GOT3 (cell line): ENCODE results near the gene SUN5.
"Not testable (repeated sequence)": the region's sequence is repeated elsewhere in the genome, so short reads cannot be mapped to it uniquely, and the experiment has no call there.

ENCODE experiments used
- DNase-seq: peaks from one replicate; lab custom pipeline; 2025; ENCODE audit warnings: mixed read lengths; lab: John Stamatoyannopoulos, UW

Gene SUN5

GRCh38 chr20:33004141-33004751, at the start of gene SUN5:
SUN5 (minus strand) TSS chr20:33004433; CDS start chr20:33004340, 93 bp downstream.
- no peak for DNase-seq

DNA sequence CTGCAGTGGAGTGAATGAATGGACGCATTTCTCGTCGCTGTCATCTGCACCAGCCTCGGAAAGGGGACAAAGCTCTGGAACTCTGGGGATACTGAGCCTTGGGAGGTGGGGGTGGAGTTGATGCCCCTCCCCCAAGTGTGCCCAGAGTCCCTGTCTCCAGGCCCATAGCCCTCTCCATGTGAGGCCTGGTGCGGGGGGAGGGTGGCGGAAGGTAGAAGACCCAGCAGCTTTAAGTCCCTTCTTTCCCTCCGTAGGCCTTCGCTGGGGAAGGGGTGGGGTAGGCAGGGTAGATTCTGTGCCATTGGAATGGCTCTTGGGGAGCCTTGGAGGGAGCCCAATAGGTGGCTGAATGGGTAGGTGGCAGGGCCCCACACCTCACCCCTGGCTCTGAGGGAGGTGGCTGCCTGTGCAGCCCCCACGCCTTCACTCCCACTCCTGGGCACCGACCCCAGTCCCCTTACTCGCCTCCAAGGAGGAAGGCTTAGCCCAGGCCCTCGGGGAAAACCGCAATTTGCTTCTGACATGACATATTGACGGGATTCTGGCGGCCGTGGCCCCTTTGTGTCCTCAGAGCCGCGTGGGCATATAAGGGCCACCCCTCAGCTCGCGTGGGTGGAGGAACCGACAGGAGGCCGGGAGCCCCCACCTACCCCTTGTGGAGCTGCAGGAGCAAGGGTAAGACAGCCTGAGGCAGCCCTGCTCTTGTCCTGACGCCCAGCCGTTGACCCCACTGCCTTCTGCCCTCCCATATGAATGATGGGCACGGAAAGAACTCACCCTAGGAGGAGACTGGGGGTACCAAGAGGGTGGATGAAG, 49.3 kb upstream of the SUN5 start, which contains the start of gene BPIFB3:
Gene BPIFB3, plus strand, starts transcription at position 613 of the 816 bp plus-strand sequence. CDS start 1,533 bp downstream, outside the sequence.
- DNase-seq: no peak

DNA sequence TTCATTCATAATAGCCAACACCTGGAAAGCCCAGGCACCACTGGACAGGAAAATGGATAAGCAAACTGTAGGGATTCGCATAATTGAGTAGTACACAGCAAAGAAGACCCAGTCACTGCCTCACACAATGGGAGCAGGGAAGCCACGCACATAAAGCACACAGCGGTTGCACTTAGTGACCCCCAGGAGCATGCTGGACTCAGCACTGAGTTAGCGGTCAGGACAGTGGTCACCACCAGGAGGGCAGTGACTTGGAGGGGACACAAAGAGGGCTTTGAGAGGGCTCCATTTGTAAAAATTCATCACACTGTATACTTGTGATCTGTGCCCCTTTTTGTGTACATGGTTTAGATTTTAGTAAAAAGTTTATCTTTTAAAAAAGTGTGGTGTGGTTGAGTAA, 47.1 kb upstream of the SUN5 start:
- DNase-seq: no peak

DNA sequence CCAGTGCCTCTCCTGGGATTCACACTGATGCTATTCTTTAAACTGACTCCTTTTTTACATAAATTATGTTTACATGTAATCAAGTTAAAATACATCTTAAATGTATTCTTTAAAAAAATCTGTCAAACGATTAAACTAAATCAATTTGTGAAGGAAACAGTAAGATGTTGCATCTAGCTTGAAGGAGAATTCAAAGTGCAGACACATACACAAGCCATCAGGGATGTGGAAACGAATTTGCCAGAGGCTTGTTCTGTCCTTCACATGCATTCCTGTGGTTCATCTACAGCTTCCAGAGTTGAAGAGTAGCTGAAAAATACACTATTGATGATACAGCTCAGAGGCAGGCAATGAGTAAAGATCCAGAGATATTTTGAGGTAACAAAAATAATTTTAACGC, 42.2 kb upstream of the SUN5 start:
- no peak for DNase-seq

- DNase-seq: not testable (repeated sequence)
Observed at GRCh38 chr20:33045129-33045721, 41.0 kb upstream of the SUN5 start.

DNA sequence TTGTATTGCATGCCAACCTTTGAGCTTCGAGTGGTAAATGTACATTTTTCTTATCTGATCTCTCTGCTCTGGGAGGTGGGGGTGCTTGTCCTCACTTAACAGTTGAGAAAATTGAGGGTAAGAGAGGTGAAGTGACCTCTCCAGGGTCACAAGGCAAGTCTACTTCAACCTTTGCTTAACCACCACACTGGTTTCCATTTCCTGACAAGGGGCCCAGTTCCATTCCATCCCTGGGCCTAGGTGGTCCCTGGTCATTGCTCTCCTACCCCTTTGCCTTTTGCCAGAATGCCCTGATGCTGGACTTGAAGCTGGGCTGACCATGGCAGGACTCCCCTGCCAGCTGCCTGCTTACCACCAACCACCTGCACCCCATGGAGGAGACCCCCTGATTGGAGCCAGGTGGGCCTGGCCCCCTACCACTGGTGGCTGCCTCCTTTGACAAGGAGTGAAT, 39.5 kb upstream of the SUN5 start:
- DNase-seq: no peak

- DNase-seq: no peak
Observed at GRCh38 chr20:33042983-33043730, 38.9 kb upstream of the SUN5 start.

DNA sequence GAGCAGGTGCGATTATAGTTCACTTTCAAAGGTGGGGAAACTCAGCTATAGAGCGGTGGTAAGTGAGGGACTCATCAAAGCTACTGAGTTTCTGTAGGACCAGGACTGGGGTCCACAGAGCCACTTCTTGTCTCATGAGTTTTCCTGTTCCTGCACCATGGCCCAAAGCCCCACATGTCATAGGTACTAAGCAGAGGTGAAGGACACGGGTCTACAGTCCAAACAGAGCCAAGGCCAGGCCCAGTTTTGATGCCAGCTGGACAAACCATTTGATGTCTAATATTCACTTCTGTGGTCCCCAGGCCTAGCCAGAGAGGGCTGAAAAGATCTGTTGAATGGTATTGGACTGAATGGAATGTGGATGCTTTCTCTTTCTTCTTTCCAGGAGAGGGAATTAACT, 38.2 kb upstream of the SUN5 start:
- no peak for DNase-seq

DNA sequence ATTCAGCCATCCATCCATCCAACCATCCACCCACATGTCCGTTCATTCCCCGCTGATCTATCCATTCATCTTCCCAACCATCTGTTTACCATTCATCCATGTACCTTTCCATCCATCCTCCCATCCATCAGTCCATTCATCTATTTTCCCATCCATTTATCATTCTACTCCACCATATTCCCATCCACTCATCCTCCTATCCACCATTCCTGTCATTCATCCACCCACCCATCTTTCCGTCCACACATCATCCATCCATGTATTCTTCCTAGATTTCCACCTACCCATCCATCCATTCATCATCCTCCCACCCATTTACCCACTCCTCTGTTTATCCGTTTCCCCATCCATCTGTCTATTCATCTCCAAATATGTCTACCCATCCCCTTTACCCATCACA, 34.0 kb upstream of the SUN5 start:
- DNase-seq: no peak

GRCh38 chr20:33037456-33037855, 33.2 kb upstream of the SUN5 start:
- no peak for DNase-seq

DNA sequence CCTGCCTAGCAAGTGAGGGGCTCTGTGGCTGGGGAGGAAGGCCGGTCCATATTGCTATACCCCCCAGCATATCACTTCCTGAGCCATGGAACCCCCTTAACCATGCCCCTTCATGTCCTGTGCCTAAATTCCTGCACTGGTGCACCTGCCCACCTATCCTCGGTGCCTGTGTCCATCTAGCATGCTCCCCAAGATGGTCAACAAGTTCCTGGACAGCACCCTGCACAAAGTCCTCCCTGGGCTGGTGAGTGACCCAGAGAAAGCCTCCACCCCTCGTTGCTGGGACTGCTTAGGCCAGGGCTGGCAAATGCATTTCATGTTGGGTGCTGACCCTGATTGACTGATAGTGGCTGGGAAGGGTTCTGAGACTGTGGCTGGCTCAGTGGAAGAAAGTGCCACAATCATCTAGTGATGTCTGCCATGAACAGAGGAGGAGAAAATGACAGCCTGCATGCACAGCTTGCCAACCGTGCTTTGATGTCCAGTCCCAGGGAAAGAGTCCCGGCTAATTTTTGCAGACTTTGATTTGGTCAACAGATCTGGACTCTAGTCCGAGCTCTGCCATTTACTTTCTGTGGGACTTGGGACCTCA, 30.8 kb upstream of the SUN5 start:
- no peak for DNase-seq

GRCh38 chr20:33034115-33034514, 29.9 kb upstream of the SUN5 start:
- no peak for DNase-seq

DNA sequence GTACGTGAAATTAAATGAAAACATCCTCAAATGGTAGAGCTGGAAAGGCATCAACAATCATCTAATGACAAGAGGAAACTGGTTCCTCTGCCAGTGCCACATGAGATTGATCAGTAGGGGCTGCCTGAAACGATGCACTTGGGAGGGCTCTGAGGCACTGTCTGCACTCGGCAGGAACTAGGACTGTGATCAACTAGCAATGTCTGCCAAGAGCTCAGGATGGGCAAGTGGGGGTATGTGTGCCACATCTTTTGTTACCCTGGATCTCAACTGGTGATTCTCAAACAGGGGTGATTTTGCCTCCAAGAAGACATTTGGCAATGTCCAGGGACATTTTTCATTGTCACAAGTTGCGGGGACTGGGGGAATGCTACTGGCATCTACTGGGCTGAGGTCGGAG, 29.1 kb upstream of the SUN5 start:
- DNase-seq: no peak

DNA sequence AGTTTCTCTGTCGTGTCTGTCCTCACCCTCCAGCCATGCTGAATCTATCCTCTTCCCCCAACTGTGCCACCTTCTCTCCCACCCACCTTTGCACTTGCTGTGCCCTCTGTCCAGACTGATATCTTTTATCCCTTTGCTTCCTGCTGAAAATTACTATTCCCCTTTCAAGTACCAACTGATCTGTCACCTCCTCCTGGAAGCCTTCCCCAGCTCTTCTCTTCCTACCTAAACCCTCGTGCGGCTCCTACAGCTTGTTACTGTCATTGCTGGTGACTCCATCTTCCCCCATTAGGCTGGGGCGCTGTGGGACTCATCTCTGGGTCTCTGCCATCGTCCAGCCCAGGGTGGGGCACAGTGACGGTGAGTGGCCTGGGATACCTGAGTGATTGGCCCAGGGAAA, 28.3 kb upstream of the SUN5 start:
- no peak for DNase-seq

DNA sequence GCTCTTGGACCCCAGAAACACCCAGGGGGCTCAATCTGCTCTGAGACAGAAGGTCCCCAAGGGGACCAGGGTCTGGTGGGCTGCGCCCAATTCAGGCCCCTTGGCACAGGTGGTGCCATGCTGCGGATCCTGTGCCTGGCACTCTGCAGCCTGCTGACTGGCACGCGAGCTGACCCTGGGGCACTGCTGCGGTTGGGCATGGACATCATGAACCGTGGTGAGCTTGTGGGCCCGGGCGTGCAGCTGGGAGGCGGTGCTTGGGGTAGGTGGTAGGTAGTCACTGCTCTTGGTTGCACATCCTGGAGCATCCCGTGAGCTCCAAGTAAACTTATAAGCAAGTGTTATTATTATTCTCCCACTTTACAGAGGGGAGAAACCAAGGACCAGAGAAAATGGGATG, 27.3 kb upstream of the SUN5 start, which contains the start of gene BPIFB6:
Gene BPIFB6, plus strand, starts transcription at position 118 of the 400 bp plus-strand sequence. Its CDS starts 0 bp downstream, at position 118.
- DNase-seq: no peak

DNA sequence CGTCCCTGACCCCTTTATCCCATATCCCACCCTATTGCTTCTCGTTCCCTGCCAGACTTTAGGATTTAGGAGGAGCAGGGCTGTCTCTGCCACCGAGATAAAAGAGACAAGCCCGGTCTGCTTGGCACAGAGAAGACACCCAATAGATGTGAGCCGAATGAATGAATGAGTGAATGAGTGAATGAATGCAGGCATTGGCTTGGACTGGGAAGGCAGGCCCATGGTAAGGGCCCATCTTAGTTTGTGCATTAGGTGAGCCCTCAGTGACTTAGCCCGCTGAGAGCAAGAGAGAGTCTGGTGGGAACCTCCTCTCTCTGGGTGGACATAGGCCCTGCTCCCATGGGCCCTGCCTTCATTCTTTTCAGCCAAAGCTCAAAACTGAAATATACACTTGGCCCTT, 26.3 kb upstream of the SUN5 start:
- DNase-seq: no peak

GRCh38 chr20:33030076-33030475, 25.8 kb upstream of the SUN5 start:
- DNase-seq: no peak

DNA sequence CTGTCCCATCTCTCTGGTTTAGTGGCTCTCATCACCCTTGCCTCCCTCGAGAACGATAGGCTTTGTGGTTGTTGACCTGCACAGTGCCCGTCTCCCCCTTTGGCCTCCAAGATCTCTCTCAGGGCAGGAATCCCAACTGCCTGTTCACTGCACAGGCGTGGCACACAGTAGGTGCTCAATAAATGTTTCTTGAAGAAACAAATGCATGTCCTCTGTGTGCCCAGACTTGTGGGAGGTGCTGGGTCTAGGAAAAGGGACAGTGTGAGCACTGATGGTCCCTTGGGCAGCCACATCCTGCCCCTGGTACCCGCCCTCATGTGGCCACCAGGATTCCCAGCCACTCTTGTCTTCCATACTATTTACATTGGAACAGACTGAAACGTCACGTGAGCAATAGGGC, 24.6 kb upstream of the SUN5 start:
- DNase-seq: no peak

DNA sequence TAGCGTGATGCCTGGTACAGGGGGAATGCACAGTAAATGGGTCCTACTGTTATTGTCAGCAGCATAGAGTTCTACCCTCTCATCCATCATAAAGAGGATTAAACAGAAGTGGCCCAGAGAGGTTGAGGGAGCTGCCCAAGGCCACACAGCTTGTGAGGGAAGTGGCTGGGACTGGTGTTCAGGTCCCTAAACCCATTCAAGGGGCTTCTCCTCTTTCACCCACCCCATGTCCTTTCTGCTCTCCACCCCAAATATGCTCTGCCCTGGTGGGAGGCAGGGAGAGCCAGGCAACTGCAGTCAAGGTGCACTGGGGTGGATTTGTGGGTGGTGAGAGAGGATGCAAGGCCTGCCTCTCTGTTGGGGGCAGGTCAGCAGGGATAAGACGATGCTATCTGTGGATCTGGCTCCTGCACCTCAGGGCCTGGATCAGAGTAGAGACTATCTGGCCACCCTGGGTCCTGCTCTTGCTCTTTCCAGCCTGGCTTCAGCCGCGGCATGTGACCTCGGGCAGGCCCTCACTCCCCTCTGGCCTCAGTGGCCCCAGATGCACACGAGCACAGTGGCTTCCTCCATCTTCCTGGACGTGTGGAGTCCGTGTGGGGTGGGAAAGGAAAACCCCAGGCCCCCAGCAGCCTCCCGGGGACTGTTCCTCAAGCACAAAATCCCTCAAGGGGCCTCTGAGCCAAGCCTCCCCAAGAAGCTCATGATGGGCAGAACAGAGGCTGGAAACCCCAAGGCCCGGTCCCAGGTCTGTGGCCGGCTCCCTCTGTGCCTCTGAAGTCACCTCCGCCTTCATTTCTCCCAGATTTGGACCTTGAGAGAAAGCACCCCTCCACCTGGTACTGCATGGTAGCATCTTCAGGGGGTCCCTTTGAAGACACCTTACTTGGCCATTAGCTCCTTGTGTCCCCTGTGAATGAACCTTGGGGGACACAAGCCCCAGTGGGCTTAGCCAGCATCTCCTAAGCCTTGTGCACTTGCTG, 23.8 kb upstream of the SUN5 start:
- DNase-seq: no peak
